ENCODE data around the gene PRSS56.

PRSS56 gene

GRCh38 chr2:232486558-232487384, 33.4 kb upstream of the PRSS56 start:
- no peak for DNase-seq (ENCODE audit: low read depth)

- no peak for DNase-seq (ENCODE audit: low read depth)
Measured at GRCh38 chr2:232487385-232488096, 32.6 kb upstream of the PRSS56 start, which contains the start of gene ECEL1. TSS of gene ECEL1 (minus strand) at chr2:232487834. CDS start at chr2:232486653, 1,181 bp downstream.

- no peak for DNase-seq (ENCODE audit: low read depth)
Measured at GRCh38 chr2:232488097-232488711, 32.0 kb upstream of the PRSS56 start.

GRCh38 chr2:232488721-232489300, 31.4 kb upstream of the PRSS56 start:
- DNase-seq (ENCODE audit: low read depth) = no peak

GRCh38 chr2:232489516-232490220, 30.5 kb upstream of the PRSS56 start:
- DNase-seq (ENCODE audit: low read depth) = no peak

GRCh38 chr2:232490221-232491138, 29.7 kb upstream of the PRSS56 start:
- no peak for DNase-seq (ENCODE audit: low read depth)

GRCh38 chr2:232491139-232491780, 28.9 kb upstream of the PRSS56 start:
- no peak for DNase-seq (ENCODE audit: low read depth)

GRCh38 chr2:232492236-232492848, 27.8 kb upstream of the PRSS56 start:
- no peak for DNase-seq (ENCODE audit: low read depth)

GRCh38 chr2:232492963-232493700, 27.1 kb upstream of the PRSS56 start:
- no peak for DNase-seq (ENCODE audit: low read depth)

- DNase-seq (ENCODE audit: low read depth) = no peak
Measured at GRCh38 chr2:232493701-232494474, 26.3 kb upstream of the PRSS56 start.

GRCh38 chr2:232494542-232494941, 25.6 kb upstream of the PRSS56 start:
- DNase-seq (ENCODE audit: low read depth) = no peak

GRCh38 chr2:232495292-232495691, 24.9 kb upstream of the PRSS56 start:
- DNase-seq (ENCODE audit: low read depth) = no peak

- no peak for DNase-seq (ENCODE audit: low read depth)
Measured at GRCh38 chr2:232496501-232497270, 23.5 kb upstream of the PRSS56 start.

GRCh38 chr2:232497348-232497747, 22.8 kb upstream of the PRSS56 start:
- no peak for DNase-seq (ENCODE audit: low read depth)

- no peak for DNase-seq (ENCODE audit: low read depth)
Measured at GRCh38 chr2:232498452-232498851, 21.7 kb upstream of the PRSS56 start.

GRCh38 chr2:232501331-232501771, 18.8 kb upstream of the PRSS56 start:
- no peak for DNase-seq (ENCODE audit: low read depth)

- no peak for DNase-seq (ENCODE audit: low read depth)
Measured at GRCh38 chr2:232501794-232502390, 18.3 kb upstream of the PRSS56 start.

All from activated gamma-delta T cell treated with anti-CD3 and anti-CD28 coated beads, Interleukin-2, amount 50 U/mL, for 16 hours (primary cell).